Measurements from ENCODE around the gene PKD1. TPM values are rescaled to one million over a fixed set of nuclear protein-coding genes. Genes with fewer than 3 reads are reported as not detected.

The PKD1 gene
- polyA plus RNA-seq, 3 donors = 36.9 to 89.6 (median 83.7) TPM

- WGBS, 3 donors = 0 to 1% (median 0%) methylated on average over 47 to 81 of the region's 81 CpGs
- H3K27ac ChIP-seq (ENCODE audit: low read depth, low read length) = no peak within 1 kb of the TSS
Measured at GRCh38 chr16:2047330-2048115, 88.2 kb downstream of the PKD1 start, which contains the start of the genes NTHL1 and TSC2. Gene NTHL1 (minus strand): TSS chr16:2047834. CDS start chr16:2047823, 11 bp downstream. Gene TSC2 (plus strand): TSS chr16:2047985. CDS start chr16:2048616, 631 bp downstream.

GRCh38 chr16:2046893-2047329, 88.8 kb downstream of the PKD1 start:
- H3K27ac ChIP-seq (ENCODE audit: low read depth, low read length) = no peak overlapping the region
- WGBS, 3 donors = 19 to 25% (median 21%) methylated on average over 8 of the region's 8 CpGs

- 86 to 91% (median 89%) methylated on average over 21 of the region's 21 CpGs for WGBS, 3 donors
- no peak overlapping the region for H3K27ac ChIP-seq (ENCODE audit: low read depth, low read length)
Measured at GRCh38 chr16:2045965-2046892, 89.5 kb downstream of the PKD1 start.

- H3K27ac ChIP-seq (ENCODE audit: low read depth, low read length) = no peak overlapping the region
- 64 to 85% (median 75%) methylated on average over 20 to 22 of the region's 22 CpGs for WGBS, 3 donors
Measured at GRCh38 chr16:2044541-2044940, 91.2 kb downstream of the PKD1 start.

- WGBS, 3 donors = 45 to 73% (median 49%) methylated on average over 25 to 26 of the region's 26 CpGs
- no peak overlapping the region for H3K27ac ChIP-seq (ENCODE audit: low read depth, low read length)
Measured at GRCh38 chr16:2043667-2044451, 91.8 kb downstream of the PKD1 start.

- no peak overlapping the region for H3K27ac ChIP-seq (ENCODE audit: low read depth, low read length)
- 72 to 78% (median 78%) methylated on average over 11 of the region's 11 CpGs for WGBS, 3 donors
Measured at GRCh38 chr16:2042986-2043666, 92.6 kb downstream of the PKD1 start.

GRCh38 chr16:2042171-2042985, 93.3 kb downstream of the PKD1 start:
- H3K27ac ChIP-seq (ENCODE audit: low read depth, low read length) = no peak overlapping the region
- WGBS, 3 donors = 59 to 77% (median 73%) methylated on average over 17 to 22 of the region's 22 CpGs

- no peak overlapping the region for H3K27ac ChIP-seq (ENCODE audit: low read depth, low read length)
- WGBS, 3 donors = 71 to 86% (median 75%) methylated on average over 17 to 20 of the region's 20 CpGs
Measured at GRCh38 chr16:2040787-2041522, 94.7 kb downstream of the PKD1 start.

GRCh38 chr16:2040041-2040786, 95.5 kb downstream of the PKD1 start:
- WGBS, 3 donors = 80 to 92% (median 83%) methylated on average over 24 of the region's 24 CpGs
- H3K27ac ChIP-seq (ENCODE audit: low read depth, low read length) = no peak overlapping the region

GRCh38 chr16:2039274-2040031, 96.2 kb downstream of the PKD1 start:
- H3K27ac ChIP-seq (ENCODE audit: low read depth, low read length) = no peak overlapping the region
- WGBS, 3 donors = 32 to 66% (median 51%) methylated on average over 28 to 29 of the region's 29 CpGs

Other genes starting within 250 kb of the PKD1 start
- under 1 TPM in 1 of 3 donors, not detected in 2; 0.56 TPM for gene HS3ST6, start 217.5 kb downstream of the PKD1 start, polyA plus RNA-seq
- 100 to 1,000 TPM in 1 of 3 donors, 10 to 100 TPM in 2; 74.0 to 108 (median 85.5) TPM for gene MSRB1, start 192.7 kb downstream of the PKD1 start, polyA plus RNA-seq
- gene RPL3L, start 181.2 kb downstream of the PKD1 start, polyA plus RNA-seq = 1 to 10 TPM in 1 of 3 donors, under 1 TPM in 1, not detected in 1; 0.03 to 1.2 TPM
- 100 to 1,000 TPM; 146 to 274 (median 190) TPM for gene NDUFB10, start 176.4 kb downstream of the PKD1 start, polyA plus RNA-seq
- gene RPS2, start 171.1 kb downstream of the PKD1 start, polyA plus RNA-seq = 1,000 to 10,000 TPM; 3,105 to 3,328 (median 3,324) TPM
- under 1 TPM in 1 of 3 donors, not detected in 2; 0.13 TPM for gene RNF151, start 169.0 kb downstream of the PKD1 start, polyA plus RNA-seq
- gene TBL3, start 163.8 kb downstream of the PKD1 start, polyA plus RNA-seq = 10 to 100 TPM; 30.5 to 41.8 (median 41.6) TPM
- under 1 TPM in 2 of 3 donors, not detected in 1; 0.15 to 0.67 TPM for gene NOXO1, start 154.4 kb downstream of the PKD1 start, polyA plus RNA-seq
- 10 to 100 TPM; 21.0 to 40.4 (median 30.8) TPM for gene GFER, start 151.7 kb downstream of the PKD1 start, polyA plus RNA-seq
- under 1 TPM in 2 of 3 donors, not detected in 1; 0.24 to 0.43 TPM for gene SYNGR3, start 145.9 kb downstream of the PKD1 start, polyA plus RNA-seq
- gene ZNF598, start 126.1 kb downstream of the PKD1 start, polyA plus RNA-seq = 10 to 100 TPM; 24.1 to 45.6 (median 42.5) TPM
- gene NPW, start 116.1 kb downstream of the PKD1 start, polyA plus RNA-seq = under 1 TPM in 2 of 3 donors, not detected in 1; 0.54 to 0.68 TPM
- 100 to 1,000 TPM in 2 of 3 donors, 10 to 100 TPM in 1; 28.8 to 317 (median 232) TPM for gene NHERF2, start 109.0 kb downstream of the PKD1 start, polyA plus RNA-seq
- 10 to 100 TPM; 12.1 to 23.3 (median 14.5) TPM for gene NTHL1, start 88.1 kb downstream of the PKD1 start, polyA plus RNA-seq
- gene TSC2, start 87.9 kb downstream of the PKD1 start, polyA plus RNA-seq = 10 to 100 TPM; 39.6 to 60.5 (median 46.8) TPM
- gene RAB26, start 12.7 kb upstream of the PKD1 start, polyA plus RNA-seq = 10 to 100 TPM in 1 of 3 donors, 1 to 10 TPM in 2; 1.4 to 24.8 (median 1.9) TPM
- gene TRAF7, start 19.9 kb upstream of the PKD1 start, polyA plus RNA-seq = 10 to 100 TPM; 24.3 to 42.1 (median 42.0) TPM
- gene CASKIN1, start 60.7 kb upstream of the PKD1 start, polyA plus RNA-seq = under 1 TPM; 0.22 to 0.35 (median 0.30) TPM
- 10 to 100 TPM; 53.8 to 56.0 (median 53.9) TPM for gene MLST8, start 69.6 kb upstream of the PKD1 start, polyA plus RNA-seq
- gene BRICD5, start 75.0 kb upstream of the PKD1 start, polyA plus RNA-seq = 1 to 10 TPM; 3.3 to 9.9 (median 9.2) TPM
- 10 to 100 TPM in 2 of 3 donors, 1 to 10 TPM in 1; 3.8 to 12.6 (median 10.7) TPM for gene PGP, start 78.9 kb upstream of the PKD1 start, polyA plus RNA-seq
- 10 to 100 TPM; 11.6 to 19.3 (median 16.1) TPM for gene E4F1, start 87.7 kb upstream of the PKD1 start, polyA plus RNA-seq
- under 1 TPM; 0.41 to 0.45 (median 0.45) TPM for gene DNASE1L2, start 100.5 kb upstream of the PKD1 start, polyA plus RNA-seq
- 100 to 1,000 TPM in 1 of 3 donors, 10 to 100 TPM in 2; 56.0 to 126 (median 72.3) TPM for gene ECI1, start 115.7 kb upstream of the PKD1 start, polyA plus RNA-seq
- 100 to 1,000 TPM in 2 of 3 donors, 10 to 100 TPM in 1; 69.8 to 138 (median 102) TPM for gene RNPS1, start 132.2 kb upstream of the PKD1 start, polyA plus RNA-seq
- gene ABCA3, start 204.8 kb upstream of the PKD1 start, polyA plus RNA-seq = 10 to 100 TPM in 1 of 3 donors, 1 to 10 TPM in 2; 6.8 to 11.6 (median 8.0) TPM

Data from adipose tissue (tissue), 3 donors.